Measurements from ENCODE around the gene MYOM1.

- TF ChIP-seq CTCF (IDR thresholded peaks at IDR 0.05) (no peak), POLR2A (IDR thresholded peaks at IDR 0.05) (no peak)
Measured at GRCh38 chr18:3036108-3036507, 183.7 kb downstream of the MYOM1 start.
